ENCODE data around the gene RNF7. TPM values are rescaled to one million over a fixed set of nuclear protein-coding genes. Genes with fewer than 3 reads are reported as not detected.

Gene RNF7
- total RNA-seq, 2 donors from 2014 or later = 89.0 to 148 TPM

GRCh38 chr3:141789281-141789680, 51.2 kb downstream of the RNF7 start:
- no peaks in the 10 kb centered on the region for H3K27me3 ChIP-seq
- TF ChIP-seq, protein P1, sequence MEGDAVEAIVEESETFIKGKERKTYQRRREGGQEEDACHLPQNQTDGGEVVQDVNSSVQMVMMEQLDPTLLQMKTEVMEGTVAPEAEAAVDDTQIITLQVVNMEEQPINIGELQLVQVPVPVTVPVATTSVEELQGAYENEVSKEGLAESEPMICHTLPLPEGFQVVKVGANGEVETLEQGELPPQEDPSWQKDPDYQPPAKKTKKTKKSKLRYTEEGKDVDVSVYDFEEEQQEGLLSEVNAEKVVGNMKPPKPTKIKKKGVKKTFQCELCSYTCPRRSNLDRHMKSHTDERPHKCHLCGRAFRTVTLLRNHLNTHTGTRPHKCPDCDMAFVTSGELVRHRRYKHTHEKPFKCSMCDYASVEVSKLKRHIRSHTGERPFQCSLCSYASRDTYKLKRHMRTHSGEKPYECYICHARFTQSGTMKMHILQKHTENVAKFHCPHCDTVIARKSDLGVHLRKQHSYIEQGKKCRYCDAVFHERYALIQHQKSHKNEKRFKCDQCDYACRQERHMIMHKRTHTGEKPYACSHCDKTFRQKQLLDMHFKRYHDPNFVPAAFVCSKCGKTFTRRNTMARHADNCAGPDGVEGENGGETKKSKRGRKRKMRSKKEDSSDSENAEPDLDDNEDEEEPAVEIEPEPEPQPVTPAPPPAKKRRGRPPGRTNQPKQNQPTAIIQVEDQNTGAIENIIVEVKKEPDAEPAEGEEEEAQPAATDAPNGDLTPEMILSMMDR (IDR thresholded peaks at IDR 0.05) = no peak
- no peak overlapping the region for H3K9ac ChIP-seq (ENCODE audit: low read depth in 2 of 2, low read length in 2 of 2)
- H3K4me1 ChIP-seq = no peaks in the 10 kb centered on the region
- no peaks in the 10 kb centered on the region for H3K9me3 ChIP-seq
- no peak overlapping the region for H3K4me3 ChIP-seq
- intact Hi-C loops (cut with DNase I) = no loop called here
- no peak for DNase-seq
- no peak overlapping the region for H3K27ac ChIP-seq
- H3K36me3 ChIP-seq = no peaks in the 10 kb centered on the region

- Histone ChIP-seq H3K27me3 (no peaks in the 10 kb centered on the region), H3K4me1 (no peaks in the 10 kb centered on the region), H3K36me3 (no peaks in the 10 kb centered on the region), H3K27ac (no peak overlapping the region), H3K4me3 (no peak overlapping the region), H3K9ac (ENCODE audit: low read depth in 2 of 2, low read length in 2 of 2) (no peak overlapping the region), H3K9me3 (no peaks in the 10 kb centered on the region)
- DNase-seq = no peak
- TF ChIP-seq, protein P1 (IDR thresholded peaks at IDR 0.05) = no peak
- intact Hi-C loops (cut with DNase I) = loop anchor here (10.0 kb wide), 1 partner anchor 75 kb away; no protein-coding TSS in a partner anchor
Observed at GRCh38 chr3:141790171-141790570, 52.1 kb downstream of the RNF7 start.

GRCh38 chr3:141792495-141792894, 54.4 kb downstream of the RNF7 start:
- no peaks in the 10 kb centered on the region for H3K9me3 ChIP-seq
- H3K27ac ChIP-seq = no peak overlapping the region
- no peaks in the 10 kb centered on the region for H3K4me1 ChIP-seq
- H3K4me3 ChIP-seq = no peak overlapping the region
- TF ChIP-seq, protein P1 (IDR thresholded peaks at IDR 0.05) = no peak
- H3K36me3 ChIP-seq = no peaks in the 10 kb centered on the region
- DNase-seq = no peak
- no peaks in the 10 kb centered on the region for H3K27me3 ChIP-seq
- H3K9ac ChIP-seq (ENCODE audit: low read depth in 2 of 2, low read length in 2 of 2) = no peak overlapping the region
- intact Hi-C loops (cut with DNase I) = loop anchor here (10.0 kb wide), 1 partner anchor 72 kb away; no protein-coding TSS in a partner anchor

DNA sequence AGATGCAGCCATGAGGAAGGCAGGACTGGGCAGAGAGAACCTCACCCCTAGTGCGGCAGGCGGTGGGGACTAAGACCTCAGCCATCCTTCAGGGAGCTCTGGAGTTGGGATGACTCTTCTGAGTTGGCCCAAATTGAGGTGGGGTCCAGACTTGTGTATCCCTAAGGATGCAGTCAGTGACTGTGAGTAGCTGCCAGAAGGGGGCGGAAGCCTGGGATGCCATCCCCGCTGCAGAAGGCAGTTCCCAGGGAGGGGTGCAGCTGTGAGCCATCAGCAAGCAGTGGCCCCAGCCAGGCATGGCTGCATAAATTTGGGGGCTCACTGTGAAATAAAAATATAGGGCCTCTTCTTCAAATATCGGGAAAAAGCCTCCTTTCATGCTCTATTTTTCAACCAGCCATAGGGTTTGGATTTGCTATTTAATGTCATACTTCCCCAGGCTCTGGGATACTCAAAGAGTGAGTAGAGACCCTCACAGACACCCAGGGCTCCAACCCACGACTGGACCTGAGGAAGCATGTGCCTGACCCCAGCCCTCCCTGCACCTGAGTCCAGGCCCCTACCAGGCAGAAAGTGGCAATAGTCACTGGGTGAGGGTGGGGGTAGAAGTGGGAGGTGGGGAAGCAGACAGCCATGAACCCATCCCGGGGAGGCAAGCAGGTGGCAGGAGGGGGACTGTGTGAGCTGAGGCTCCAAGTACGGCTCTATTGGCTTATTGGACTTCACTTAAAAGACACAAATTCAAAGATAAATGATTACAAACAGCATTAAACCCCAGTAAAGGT, 55.6 kb downstream of the RNF7 start:
- H3K27me3 ChIP-seq = no peaks in the 10 kb centered on the region
- no peaks in the 10 kb centered on the region for H3K9me3 ChIP-seq
- H3K27ac ChIP-seq = no peak overlapping the region
- H3K36me3 ChIP-seq = no peaks in the 10 kb centered on the region
- no peak overlapping the region for H3K9ac ChIP-seq (ENCODE audit: low read depth in 2 of 2, low read length in 2 of 2)
- intact Hi-C loops (cut with DNase I) = loop anchor here (10.0 kb wide), 1 partner anchor 71 kb away; no protein-coding TSS in a partner anchor
- H3K4me1 ChIP-seq = no peaks in the 10 kb centered on the region
- H3K4me3 ChIP-seq = no peak overlapping the region
- TF ChIP-seq, protein P1 (IDR thresholded peaks at IDR 0.05) = no peak
- DNase-seq = no peak

DNA sequence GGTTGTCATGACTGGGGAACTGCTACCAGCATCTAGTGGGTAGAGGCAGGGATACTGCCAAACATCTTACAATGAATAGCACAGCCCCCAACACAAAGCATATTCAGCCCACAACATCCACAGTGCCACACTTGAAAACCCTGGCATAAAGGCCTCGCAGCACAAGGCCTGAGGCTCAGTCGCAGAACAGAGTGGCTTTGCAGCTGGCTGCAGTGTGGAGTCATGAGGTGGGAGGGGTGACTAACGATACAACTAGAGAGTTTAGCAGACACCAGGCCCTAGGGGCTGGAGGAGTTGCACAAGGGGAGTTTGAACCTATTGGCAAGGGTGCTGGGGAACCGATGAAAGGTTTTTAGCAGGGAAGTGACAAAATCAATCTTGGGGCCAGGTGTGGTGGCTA, 57.2 kb downstream of the RNF7 start:
- no peaks in the 10 kb centered on the region for H3K4me1 ChIP-seq
- H3K9me3 ChIP-seq = no peaks in the 10 kb centered on the region
- H3K27ac ChIP-seq = no peak overlapping the region
- intact Hi-C loops (cut with DNase I) = loop anchor here (10.0 kb wide), 1 partner anchor 70 kb away; no protein-coding TSS in a partner anchor
- no peak for DNase-seq
- H3K4me3 ChIP-seq = no peak overlapping the region
- no peaks in the 10 kb centered on the region for H3K36me3 ChIP-seq
- TF ChIP-seq, protein P1 (IDR thresholded peaks at IDR 0.05) = no peak
- H3K27me3 ChIP-seq = no peaks in the 10 kb centered on the region
- H3K9ac ChIP-seq (ENCODE audit: low read depth in 2 of 2, low read length in 2 of 2) = no peak overlapping the region
